ENCODE results near the gene ZKSCAN4.

DNA sequence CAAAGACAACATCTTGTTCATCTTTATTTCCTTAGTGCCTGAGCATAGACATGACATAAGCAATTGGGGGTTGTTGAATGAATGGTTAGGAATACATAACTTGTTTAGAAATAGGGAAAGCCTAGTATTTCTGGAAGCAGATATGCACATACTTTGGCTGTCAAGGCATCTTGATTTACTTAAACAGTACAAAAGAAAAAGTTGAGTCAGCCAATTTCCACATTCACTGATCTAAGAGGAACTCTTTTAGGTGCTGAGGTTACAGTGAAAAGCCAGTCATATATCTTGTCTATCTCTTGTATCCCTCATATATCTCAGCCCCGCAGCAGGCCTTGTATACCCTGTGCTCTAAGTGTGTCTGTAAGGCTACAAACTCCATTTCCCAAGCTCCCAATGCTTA, 11.6 kb downstream of the ZKSCAN4 start:
- TF ChIP-seq, protein P1, sequence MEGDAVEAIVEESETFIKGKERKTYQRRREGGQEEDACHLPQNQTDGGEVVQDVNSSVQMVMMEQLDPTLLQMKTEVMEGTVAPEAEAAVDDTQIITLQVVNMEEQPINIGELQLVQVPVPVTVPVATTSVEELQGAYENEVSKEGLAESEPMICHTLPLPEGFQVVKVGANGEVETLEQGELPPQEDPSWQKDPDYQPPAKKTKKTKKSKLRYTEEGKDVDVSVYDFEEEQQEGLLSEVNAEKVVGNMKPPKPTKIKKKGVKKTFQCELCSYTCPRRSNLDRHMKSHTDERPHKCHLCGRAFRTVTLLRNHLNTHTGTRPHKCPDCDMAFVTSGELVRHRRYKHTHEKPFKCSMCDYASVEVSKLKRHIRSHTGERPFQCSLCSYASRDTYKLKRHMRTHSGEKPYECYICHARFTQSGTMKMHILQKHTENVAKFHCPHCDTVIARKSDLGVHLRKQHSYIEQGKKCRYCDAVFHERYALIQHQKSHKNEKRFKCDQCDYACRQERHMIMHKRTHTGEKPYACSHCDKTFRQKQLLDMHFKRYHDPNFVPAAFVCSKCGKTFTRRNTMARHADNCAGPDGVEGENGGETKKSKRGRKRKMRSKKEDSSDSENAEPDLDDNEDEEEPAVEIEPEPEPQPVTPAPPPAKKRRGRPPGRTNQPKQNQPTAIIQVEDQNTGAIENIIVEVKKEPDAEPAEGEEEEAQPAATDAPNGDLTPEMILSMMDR (IDR thresholded peaks at IDR 0.05; ENCODE audit: low read depth, low read length) = no peak
- TF ChIP-seq MYC (IDR thresholded peaks at IDR 0.05; ENCODE audit: low read depth, low read length) = no peak

Measured in NB4 (cell line).